HCT116 (cell line): Measurements from ENCODE around the gene DPP9. TPM values are rescaled to one million over a fixed set of nuclear protein-coding genes. Genes with fewer than 3 reads are reported as not detected.

Source experiments
- ATAC-seq: fragments of 200-7000 bp; cut with Tn5 transposase; 2 replicates; pipeline ENCODE4 v1.9.1; 2020; ENCODE audit warnings: mild to moderate bottlenecking, moderate library complexity
- BruUV-seq: library from RNA; stranded (reverse); fragments of 400-500 nt; replicated peaks from 2 replicates; lab custom pipeline; 2021; lab: Mats Ljungman, UMichigan
- CTCF ChIA-PET: fragments of 300-600 bp; sonication (Branson Sonifier 250); formaldehyde crosslinking; loops from one replicate; lab custom pipeline; 2021; ENCODE audit warnings: antibody characterized with exemption; lab: Charles Lee
- POLR2A ChIA-PET: fragments of 300-600, 350-600 bp; sonication (Branson Sonifier 250); formaldehyde crosslinking; loops from one replicate; lab custom pipeline; 2021; ENCODE audit warnings: antibody characterized with exemption; lab: Charles Lee
- RAD21 ChIA-PET, 2 experiments: fragments of 300-600 bp; sonication (Branson Sonifier 250); formaldehyde crosslinking; loops; one replicate each; lab custom pipeline; 2023; ENCODE audit warnings: low total read pairs in 2 of 2; ENCODE audit not compliant: uncharacterized antibody in 2 of 2, unreplicated experiment in 2 of 2, low non-redundant PET in 1 of 2; lab: Charles Lee
- DNase-seq: peaks from one replicate; pipeline ENCODE4 v3.0.0-alpha.2; 2010; ENCODE audit warnings: low read depth, low spot score
- H2AFZ ChIP-seq: fragments of 200-600 bp; shearing (Covaris generic), sonication (generic); 2 replicates; pipeline ENCODE4 v1.6.1; 2017; ENCODE audit warnings: low read depth, mixed run types, mixed read lengths, antibody characterized with exemption, low read length; ENCODE audit not compliant: poor library complexity, severe bottlenecking
- H3K27ac ChIP-seq: 2 replicates; pipeline ENCODE4 v1.5.1; 2012; ENCODE audit warnings: low read depth, low read length
- H3K27me3 ChIP-seq: fragments of 200-600 bp; sonication (generic); 2 replicates; pipeline ENCODE4 v1.6.1; 2016; ENCODE audit warnings: mixed run types, low read length, mixed read lengths; ENCODE audit not compliant: insufficient read depth
- H3K36me3 ChIP-seq, 2 experiments: fragments of 200-500 bp in 1 of 2; fragments of 200-600 bp in 1 of 2; sonication (Bioruptor generic) in 1 of 2; sonication (generic) in 1 of 2; 2 replicates each; pipeline versions ENCODE4 v1.5.1 to v1.6.1; 2014 to 2016; ENCODE audit warnings: low read length in 2 of 2, inconsistent platforms in 1 of 2, mixed read lengths in 1 of 2, mixed run types in 1 of 2; ENCODE audit not compliant: insufficient read depth in 2 of 2, control insufficient read depth in 1 of 2
- H3K4me1 ChIP-seq, 2 experiments: fragments of 200-600 bp in 1 of 2; sonication (generic) in 1 of 2; 2 replicates each; pipeline versions ENCODE4 v1.5.1 to v1.6.1; 2012 to 2017; ENCODE audit warnings: low read length in 2 of 2, inconsistent platforms in 1 of 2, mild to moderate bottlenecking in 1 of 2, mixed read lengths in 1 of 2, mixed run types in 1 of 2, moderate library complexity in 1 of 2; ENCODE audit not compliant: insufficient read depth in 2 of 2, control insufficient read depth in 1 of 2
- H3K4me2 ChIP-seq: fragments of 200-600 bp; sonication (generic); 2 replicates; pipeline ENCODE4 v1.6.1; 2017; ENCODE audit warnings: mixed run types, low read length, mixed read lengths
- H3K4me3 ChIP-seq, 2 experiments: fragments of 200-600 bp in 1 of 2; sonication (generic) in 1 of 2; replicated peaks in 1 of 2; 2 replicates each; pipeline ENCODE4 v1.5.1; 2011 to 2016; ENCODE audit warnings: low read length in 2 of 2, control low read depth in 1 of 2, low read depth in 1 of 2, mild to moderate bottlenecking in 1 of 2, mixed read lengths in 1 of 2, mixed run types in 1 of 2
- H3K79me2 ChIP-seq: fragments of 200-600 bp; sonication (generic); 2 replicates; pipeline ENCODE4 v1.6.1; 2017; ENCODE audit warnings: mild to moderate bottlenecking, mixed run types, low read length, moderate library complexity, mixed read lengths; ENCODE audit not compliant: insufficient read depth
- H3K9ac ChIP-seq: fragments of 200-600 bp; sonication (generic); 2 replicates; pipeline ENCODE4 v1.6.1; 2016; ENCODE audit warnings: low read length, mixed read lengths
- H3K9me2 ChIP-seq: fragments of 200-600 bp; sonication (generic), shearing (Covaris generic); 2 replicates; pipeline ENCODE4 v1.6.1; 2017; ENCODE audit warnings: mixed run types, mild to moderate bottlenecking, moderate library complexity; ENCODE audit not compliant: insufficient read depth
- H3K9me3 ChIP-seq, 2 experiments: fragments of 200-500 bp in 1 of 2; fragments of 200-600 bp in 1 of 2; sonication (Bioruptor generic) in 1 of 2; sonication (generic) in 1 of 2; 2 replicates each; pipeline ENCODE4 v1.6.1; 2014 to 2017; ENCODE audit warnings: low read length in 2 of 2, mixed read lengths in 2 of 2, inconsistent platforms in 1 of 2, low read depth in 1 of 2, mild to moderate bottlenecking in 1 of 2, mixed run types in 1 of 2, moderate library complexity in 1 of 2; ENCODE audit not compliant: control insufficient read depth in 1 of 2, insufficient read depth in 1 of 2
- H4K20me1 ChIP-seq: fragments of 200-600 bp; sonication (generic), shearing (Covaris generic); 2 replicates; pipeline ENCODE4 v1.6.1; 2017; ENCODE audit warnings: mixed run types, mild to moderate bottlenecking, moderate library complexity; ENCODE audit not compliant: insufficient read depth
- CBX3 ChIP-seq: IDR thresholded peaks from 2 replicates; pipeline ENCODE4 v1.6.1; 2012; ENCODE audit warnings: low read depth
- CEBPB ChIP-seq: IDR thresholded peaks from 2 replicates; pipeline ENCODE4 v1.6.1; 2012; ENCODE audit warnings: low read depth
- EGR1 ChIP-seq: IDR thresholded peaks from 2 replicates; pipeline ENCODE4 v1.6.1; 2012; ENCODE audit warnings: low read depth
- ELF1 ChIP-seq: IDR thresholded peaks from 2 replicates; pipeline ENCODE4 v1.6.1; 2012; ENCODE audit warnings: low read depth, borderline replicate concordance
- EZH2phosphoT487 ChIP-seq: fragments of 200-600 bp; IDR thresholded peaks from 2 replicates; pipeline ENCODE4 v1.6.1; 2018; ENCODE audit warnings: antibody characterized with exemption, borderline replicate concordance
- JUND ChIP-seq: IDR thresholded peaks from 2 replicates; pipeline ENCODE4 v1.6.1; 2012
- POLR2A ChIP-seq: IDR thresholded peaks from 2 replicates; pipeline ENCODE4 v1.7.0; 2011; ENCODE audit warnings: borderline replicate concordance; ENCODE audit not compliant: insufficient read depth, insufficient read length; ENCODE audit errors: extremely low read depth
- RAD21 ChIP-seq: IDR thresholded peaks from 2 replicates; pipeline ENCODE4 v1.6.1; 2012; ENCODE audit warnings: low read depth, mild to moderate bottlenecking
- SP1 ChIP-seq: IDR thresholded peaks from 2 replicates; pipeline ENCODE4 v1.6.1; 2012; ENCODE audit warnings: low read depth
- SRF ChIP-seq: IDR thresholded peaks from 2 replicates; pipeline ENCODE4 v1.6.1; 2012; ENCODE audit warnings: low read depth
- TCF7L2 ChIP-seq: IDR thresholded peaks from 2 replicates; pipeline ENCODE4 v1.7.0; 2011; ENCODE audit warnings: borderline replicate concordance, inconsistent platforms; ENCODE audit not compliant: insufficient read depth, insufficient read length; ENCODE audit errors: extremely low read depth
- ZNF274 ChIP-seq: fragments of 200-500 bp; sonication (Bioruptor generic); IDR thresholded peaks from 2 replicates; pipeline ENCODE4 v1.6.1; 2014; ENCODE audit warnings: mild to moderate bottlenecking, low read depth, low read length, inconsistent platforms
- intact Hi-C: fragments of 100-400 bp; cut with micrococcal nuclease; formaldehyde crosslinking; loops from 2 replicates; pipeline ENCODE4 v1.10.0; 2022
- total RNA-seq: library from RNA; stranded (reverse); gene quantifications from one replicate; pipeline ENCODE4 v1.2.1, GENCODE V29; 2021; ENCODE audit not compliant: unreplicated experiment
- TF ChIP-seq, protein P1 (sequence below): IDR thresholded peaks from 2 replicates; pipeline ENCODE4 v1.6.1; 2012
- TF ChIP-seq, protein P2 (sequence below): IDR thresholded peaks from 2 replicates; pipeline ENCODE4 v1.6.1; 2012
- TF ChIP-seq, protein P3 (sequence below): IDR thresholded peaks from 2 replicates; pipeline ENCODE4 v1.6.1; 2011; ENCODE audit warnings: mild to moderate bottlenecking, low read length, moderate library complexity; ENCODE audit not compliant: insufficient replicate concordance; ENCODE audit errors: extremely low read depth
- TF ChIP-seq, protein P4 (sequence below): IDR thresholded peaks from 2 replicates; pipeline ENCODE4 v1.6.1; 2012; ENCODE audit warnings: low read depth

DPP9 gene
- total RNA-seq, 1 experiment from 2014 or later: 67.6 TPM

DNA sequence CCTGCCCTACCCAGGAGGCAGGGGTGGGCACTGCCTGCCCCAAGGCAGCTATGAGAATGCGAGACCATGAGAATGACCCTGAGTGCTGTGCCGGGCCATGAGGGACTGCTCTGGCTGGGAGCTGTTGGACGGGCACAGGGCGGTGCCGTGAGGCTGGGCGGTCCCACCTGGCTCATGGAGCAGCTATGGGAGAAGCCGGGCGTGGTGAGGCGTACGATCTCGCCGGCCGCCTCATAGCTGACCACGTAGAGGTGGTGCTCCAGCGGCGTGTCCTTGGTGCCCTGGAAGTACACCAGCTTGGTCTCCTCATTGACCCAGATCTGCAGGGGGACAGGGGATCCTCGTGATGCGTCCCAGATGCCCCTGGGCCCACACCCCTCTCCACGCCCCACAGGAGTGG, 34.2 kb downstream of the DPP9 start:
- H4K20me1 ChIP-seq: no peaks in the 10 kb centered on the region
- ChIA-PET CTCF (no interaction called here), POLR2A (no interaction called here), RAD21 (no interaction called here)
- intact Hi-C loops: no loop called here
- peaks cover under 1 to 7% of the 10 kb centered on the region in 2 experiments; a peak in 3 of 4 replicates for H3K4me1 ChIP-seq
- peaks cover 4 to 52% of the 10 kb centered on the region in 2 experiments for H3K36me3 ChIP-seq
- H3K79me2 ChIP-seq: peaks cover 9% of the 10 kb centered on the region; the same call in 1 of the 2 replicates
- H3K27me3 ChIP-seq: no peaks in the 10 kb centered on the region
- ATAC-seq (no peak), DNase-seq (no peak)
- no peak overlapping the region for H3K9ac ChIP-seq
- no peak overlapping the region for H2AFZ ChIP-seq
- no TSS peak for BruUV-seq
- no peaks in the 10 kb centered on the region for H3K9me2 ChIP-seq
- H3K4me3 ChIP-seq: no peak overlapping the region
- H3K4me2 ChIP-seq: no peak overlapping the region
- TF ChIP-seq CEBPB (no peak), POLR2A (no peak), JUND (no peak), EZH2phosphoT487 (no peak), CBX3 (no peak), SP1 (no peak), ZNF274 (no peak), SRF (no peak), TCF7L2 (no peak), EGR1 (no peak), RAD21 (no peak), ELF1 (no peak)
- TF ChIP-seq, protein P1, sequence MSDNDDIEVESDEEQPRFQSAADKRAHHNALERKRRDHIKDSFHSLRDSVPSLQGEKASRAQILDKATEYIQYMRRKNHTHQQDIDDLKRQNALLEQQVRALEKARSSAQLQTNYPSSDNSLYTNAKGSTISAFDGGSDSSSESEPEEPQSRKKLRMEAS: no peak
- TF ChIP-seq, protein P2, sequence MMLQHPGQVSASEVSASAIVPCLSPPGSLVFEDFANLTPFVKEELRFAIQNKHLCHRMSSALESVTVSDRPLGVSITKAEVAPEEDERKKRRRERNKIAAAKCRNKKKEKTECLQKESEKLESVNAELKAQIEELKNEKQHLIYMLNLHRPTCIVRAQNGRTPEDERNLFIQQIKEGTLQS: no peak
- TF ChIP-seq, protein P3, sequence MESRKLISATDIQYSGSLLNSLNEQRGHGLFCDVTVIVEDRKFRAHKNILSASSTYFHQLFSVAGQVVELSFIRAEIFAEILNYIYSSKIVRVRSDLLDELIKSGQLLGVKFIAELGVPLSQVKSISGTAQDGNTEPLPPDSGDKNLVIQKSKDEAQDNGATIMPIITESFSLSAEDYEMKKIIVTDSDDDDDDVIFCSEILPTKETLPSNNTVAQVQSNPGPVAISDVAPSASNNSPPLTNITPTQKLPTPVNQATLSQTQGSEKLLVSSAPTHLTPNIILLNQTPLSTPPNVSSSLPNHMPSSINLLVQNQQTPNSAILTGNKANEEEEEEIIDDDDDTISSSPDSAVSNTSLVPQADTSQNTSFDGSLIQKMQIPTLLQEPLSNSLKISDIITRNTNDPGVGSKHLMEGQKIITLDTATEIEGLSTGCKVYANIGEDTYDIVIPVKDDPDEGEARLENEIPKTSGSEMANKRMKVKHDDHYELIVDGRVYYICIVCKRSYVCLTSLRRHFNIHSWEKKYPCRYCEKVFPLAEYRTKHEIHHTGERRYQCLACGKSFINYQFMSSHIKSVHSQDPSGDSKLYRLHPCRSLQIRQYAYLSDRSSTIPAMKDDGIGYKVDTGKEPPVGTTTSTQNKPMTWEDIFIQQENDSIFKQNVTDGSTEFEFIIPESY: no peak
- TF ChIP-seq, protein P4, sequence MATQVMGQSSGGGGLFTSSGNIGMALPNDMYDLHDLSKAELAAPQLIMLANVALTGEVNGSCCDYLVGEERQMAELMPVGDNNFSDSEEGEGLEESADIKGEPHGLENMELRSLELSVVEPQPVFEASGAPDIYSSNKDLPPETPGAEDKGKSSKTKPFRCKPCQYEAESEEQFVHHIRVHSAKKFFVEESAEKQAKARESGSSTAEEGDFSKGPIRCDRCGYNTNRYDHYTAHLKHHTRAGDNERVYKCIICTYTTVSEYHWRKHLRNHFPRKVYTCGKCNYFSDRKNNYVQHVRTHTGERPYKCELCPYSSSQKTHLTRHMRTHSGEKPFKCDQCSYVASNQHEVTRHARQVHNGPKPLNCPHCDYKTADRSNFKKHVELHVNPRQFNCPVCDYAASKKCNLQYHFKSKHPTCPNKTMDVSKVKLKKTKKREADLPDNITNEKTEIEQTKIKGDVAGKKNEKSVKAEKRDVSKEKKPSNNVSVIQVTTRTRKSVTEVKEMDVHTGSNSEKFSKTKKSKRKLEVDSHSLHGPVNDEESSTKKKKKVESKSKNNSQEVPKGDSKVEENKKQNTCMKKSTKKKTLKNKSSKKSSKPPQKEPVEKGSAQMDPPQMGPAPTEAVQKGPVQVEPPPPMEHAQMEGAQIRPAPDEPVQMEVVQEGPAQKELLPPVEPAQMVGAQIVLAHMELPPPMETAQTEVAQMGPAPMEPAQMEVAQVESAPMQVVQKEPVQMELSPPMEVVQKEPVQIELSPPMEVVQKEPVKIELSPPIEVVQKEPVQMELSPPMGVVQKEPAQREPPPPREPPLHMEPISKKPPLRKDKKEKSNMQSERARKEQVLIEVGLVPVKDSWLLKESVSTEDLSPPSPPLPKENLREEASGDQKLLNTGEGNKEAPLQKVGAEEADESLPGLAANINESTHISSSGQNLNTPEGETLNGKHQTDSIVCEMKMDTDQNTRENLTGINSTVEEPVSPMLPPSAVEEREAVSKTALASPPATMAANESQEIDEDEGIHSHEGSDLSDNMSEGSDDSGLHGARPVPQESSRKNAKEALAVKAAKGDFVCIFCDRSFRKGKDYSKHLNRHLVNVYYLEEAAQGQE: no peak
- no peak overlapping the region for H3K27ac ChIP-seq
- H3K9me3 ChIP-seq: no peaks in the 10 kb centered on the region
